NCI-H1105 (cell line): ENCODE results near the gene XRCC2.
"Not testable (repeated sequence)": the region's sequence is repeated elsewhere in the genome, so short reads cannot be mapped to it uniquely, and the experiment has no call there.

Source experiments
- DNase-seq: peaks from one replicate; lab custom pipeline; 2025; lab: John Stamatoyannopoulos, UW

XRCC2 gene

GRCh38 chr7:152675759-152676636 lies at the start of gene XRCC2:
TSS of gene XRCC2 (minus strand) at chr7:152676141. CDS start at chr7:152676079, 62 bp downstream.
- DNase-seq = peak; percentile 91

- DNase-seq = no peak
Measured at GRCh38 chr7:152723364-152723763, 47.4 kb upstream of the XRCC2 start.

GRCh38 chr7:152712412-152713042 lies 36.6 kb upstream of the XRCC2 start:
- not testable (repeated sequence) for DNase-seq

- no peak for DNase-seq
Measured at GRCh38 chr7:152711444-152711944, 35.6 kb upstream of the XRCC2 start.

- no peak for DNase-seq
Measured at GRCh38 chr7:152710153-152710442, 34.2 kb upstream of the XRCC2 start.

- DNase-seq = no peak
Measured at GRCh38 chr7:152709287-152710152, 33.6 kb upstream of the XRCC2 start.

GRCh38 chr7:152704796-152705384 lies 28.9 kb upstream of the XRCC2 start:
- no peak for DNase-seq

- no peak for DNase-seq
Measured at GRCh38 chr7:152699079-152699478, 23.1 kb upstream of the XRCC2 start.

GRCh38 chr7:152697268-152697974 lies 21.5 kb upstream of the XRCC2 start:
- not testable (repeated sequence) for DNase-seq

GRCh38 chr7:152692196-152692595 lies 16.3 kb upstream of the XRCC2 start:
- DNase-seq = not testable (repeated sequence)

GRCh38 chr7:152683297-152683696 lies 7.4 kb upstream of the XRCC2 start:
- DNase-seq = no peak

GRCh38 chr7:152677808-152678670 lies 2.1 kb upstream of the XRCC2 start:
- DNase-seq = peak; percentile 87

- peak; percentile 64 for DNase-seq
Measured at GRCh38 chr7:152674860-152675758, 832 bp downstream of the XRCC2 start.

GRCh38 chr7:152673897-152674296 lies 2.0 kb downstream of the XRCC2 start:
- no peak for DNase-seq

- no peak for DNase-seq
Measured at GRCh38 chr7:152672626-152673025, 3.3 kb downstream of the XRCC2 start.

- no peak for DNase-seq
Measured at GRCh38 chr7:152669758-152670157, 6.2 kb downstream of the XRCC2 start.

- no peak for DNase-seq
Measured at GRCh38 chr7:152668975-152669374, 7.0 kb downstream of the XRCC2 start.

GRCh38 chr7:152667958-152668357 lies 8.0 kb downstream of the XRCC2 start:
- no peak for DNase-seq

GRCh38 chr7:152666078-152666477 lies 9.9 kb downstream of the XRCC2 start:
- DNase-seq = no peak
